CD14-positive monocyte (primary cell): ENCODE data around the gene NABP1. TPM values are rescaled to one million over a fixed set of nuclear protein-coding genes. Genes with fewer than 3 reads are reported as not detected.

ENCODE experiments used
- DNase-seq, 3 donors: peaks; one replicate each; pipeline ENCODE4 v3.0.0-alpha.2; 2011 to 2022
- H2AFZ ChIP-seq: 2 replicates; pipeline ENCODE4 v1.6.0; 2012; ENCODE audit warnings: mild to moderate bottlenecking, low read depth, low read length, inconsistent platforms; ENCODE audit not compliant: insufficient read depth, poor library complexity, severe bottlenecking
- H3K27ac ChIP-seq, 2 donors: 1 replicate in 1 of 2; 2 replicates in 1 of 2; pipeline ENCODE4 v1.5.1; 2012 to 2013; ENCODE audit warnings: low read length in 2 of 2, control low read depth in 1 of 2, inconsistent platforms in 1 of 2, low read depth in 1 of 2, mild to moderate bottlenecking in 1 of 2
- H3K27me3 ChIP-seq, 2 donors: one replicate each; pipeline versions ENCODE4 v1.6.0 to v1.6.1; 2011 to 2013; ENCODE audit warnings: low read length in 2 of 2; ENCODE audit not compliant: control insufficient read depth in 2 of 2, insufficient read depth in 2 of 2
- H3K36me3 ChIP-seq, 2 donors: replicated peaks in 1 of 2; 1 replicate in 1 of 2; 2 replicates in 1 of 2; pipeline versions ENCODE4 v1.5.1 to v1.6.1; 2012 to 2013; ENCODE audit warnings: low read length in 2 of 2, control low read depth in 1 of 2, inconsistent platforms in 1 of 2, mild to moderate bottlenecking in 1 of 2; ENCODE audit not compliant: insufficient read depth in 2 of 2, control insufficient read depth in 1 of 2
- H3K4me1 ChIP-seq, 2 donors: 1 replicate in 1 of 2; 2 replicates in 1 of 2; pipeline versions ENCODE4 v1.5.1 to v1.6.1; 2012 to 2013; ENCODE audit warnings: low read length in 2 of 2, control low read depth in 1 of 2, inconsistent platforms in 1 of 2, mild to moderate bottlenecking in 1 of 2, moderate library complexity in 1 of 2; ENCODE audit not compliant: insufficient read depth in 2 of 2, control insufficient read depth in 1 of 2
- H3K4me2 ChIP-seq: replicated peaks from 2 replicates; pipeline ENCODE3; 2012; ENCODE audit warnings: low read length, moderate library complexity, mild to moderate bottlenecking; ENCODE audit not compliant: poor library complexity, severe bottlenecking; ENCODE audit errors: extremely low read depth
- H3K4me3 ChIP-seq, 3 experiments: fragments of 200-600 bp in 1 of 3; sonication (generic) in 1 of 3; replicated peaks in 1 of 3; 1 replicate in 2 of 3; 2 replicates in 1 of 3; pipeline ENCODE4 v1.5.1; 2011 to 2013; ENCODE audit warnings: low read length in 3 of 3, mild to moderate bottlenecking in 3 of 3, control low read depth in 2 of 3, low read depth in 2 of 3, inconsistent platforms in 1 of 3, moderate library complexity in 1 of 3
- H3K79me2 ChIP-seq: 2 replicates; pipeline ENCODE4 v1.6.0; 2012; ENCODE audit warnings: mild to moderate bottlenecking, control low read depth, inconsistent platforms, low read length, moderate library complexity; ENCODE audit not compliant: insufficient read depth
- H3K9ac ChIP-seq: 2 replicates; pipeline ENCODE4 v1.6.0; 2017; ENCODE audit warnings: low read length, mild to moderate bottlenecking; ENCODE audit not compliant: insufficient read depth, poor library complexity, severe bottlenecking
- H3K9me3 ChIP-seq, 2 donors: replicated peaks in 1 of 2; 1 replicate in 1 of 2; 2 replicates in 1 of 2; pipeline versions ENCODE4 v1.5.1 to v1.6.1; 2012 to 2013; ENCODE audit warnings: low read length in 2 of 2, control low read depth in 1 of 2; ENCODE audit not compliant: control insufficient read depth in 1 of 2, insufficient read depth in 1 of 2
- H4K20me1 ChIP-seq: 2 replicates; pipeline ENCODE4 v1.6.0; 2012; ENCODE audit warnings: mild to moderate bottlenecking, low read length, control low read depth, moderate library complexity; ENCODE audit not compliant: insufficient read depth
- H3K27ac Mint-ChIP-seq, 7 donors: one replicate each; pipeline ENCODE4 v1.8.0; 2020; ENCODE audit warnings: mild to moderate bottlenecking in 7 of 7, mixed read lengths in 7 of 7, moderate library complexity in 6 of 7, inconsistent platforms in 2 of 7
- H3K27me3 Mint-ChIP-seq, 3 donors: one replicate each; pipeline ENCODE4 v1.8.0; 2021 to 2022; ENCODE audit warnings: low read depth in 3 of 3, mild to moderate bottlenecking in 3 of 3, mixed read lengths in 3 of 3, moderate library complexity in 3 of 3, inconsistent platforms in 1 of 3
- H3K36me3 Mint-ChIP-seq, 2 donors: one replicate each; pipeline ENCODE4 v1.8.0; 2020; ENCODE audit warnings: mixed read lengths in 2 of 2, inconsistent platforms in 1 of 2, mild to moderate bottlenecking in 1 of 2
- H3K4me1 Mint-ChIP-seq: one replicate; pipeline ENCODE4 v1.8.0; 2020; ENCODE audit warnings: mild to moderate bottlenecking, mixed read lengths
- H3K4me3 Mint-ChIP-seq, 2 donors: one replicate each; pipeline ENCODE4 v1.8.0; 2020; ENCODE audit warnings: mild to moderate bottlenecking in 2 of 2, mixed read lengths in 2 of 2, moderate library complexity in 1 of 2
- H3K9me3 Mint-ChIP-seq, 7 donors: one replicate each; pipeline ENCODE4 v1.8.0; 2020 to 2022; ENCODE audit warnings: mixed read lengths in 7 of 7, mild to moderate bottlenecking in 6 of 7, moderate library complexity in 6 of 7, inconsistent platforms in 2 of 7
- WGBS: methylation state at CpG from one replicate; pipeline ENCODE4 v1.1.5; 2013; ENCODE audit warnings: missing lambda C conversion rate; ENCODE audit not compliant: insufficient coverage; 5-methylcytosine and 5-hydroxymethylcytosine counted together
- intact Hi-C, 2 donors: fragments of 100-400 bp; cut with micrococcal nuclease; formaldehyde crosslinking; loops; one replicate each; pipeline versions ENCODE4 v1.15.0 to v1.15.1; 2023
- polyA plus RNA-seq, 3 donors: library from polyadenylated mRNA; depleted of rRNA in 1 of 3; unstranded in 2 of 3; stranded (reverse) in 1 of 3; fragments of 300-500 nt in 2 of 3; fragments of >200 nt in 1 of 3; fragmentation: Illumina TruSeq in 2 of 3; gene quantifications; 1 replicate in 2 of 3; 2 replicates in 1 of 3; pipeline ENCODE4 v1.2.3, GENCODE V29; 2012 to 2021
- TF ChIP-seq, protein P1 (sequence below): fragments of 200-600 bp; IDR thresholded peaks from one replicate; pipeline ENCODE4 v1.8.0; 2022; ENCODE audit warnings: antibody characterized with exemption, mild to moderate bottlenecking

NABP1 gene
- polyA plus RNA-seq, 3 donors, result 8.0 to 20.7 (median 13.3) TPM

DNA sequence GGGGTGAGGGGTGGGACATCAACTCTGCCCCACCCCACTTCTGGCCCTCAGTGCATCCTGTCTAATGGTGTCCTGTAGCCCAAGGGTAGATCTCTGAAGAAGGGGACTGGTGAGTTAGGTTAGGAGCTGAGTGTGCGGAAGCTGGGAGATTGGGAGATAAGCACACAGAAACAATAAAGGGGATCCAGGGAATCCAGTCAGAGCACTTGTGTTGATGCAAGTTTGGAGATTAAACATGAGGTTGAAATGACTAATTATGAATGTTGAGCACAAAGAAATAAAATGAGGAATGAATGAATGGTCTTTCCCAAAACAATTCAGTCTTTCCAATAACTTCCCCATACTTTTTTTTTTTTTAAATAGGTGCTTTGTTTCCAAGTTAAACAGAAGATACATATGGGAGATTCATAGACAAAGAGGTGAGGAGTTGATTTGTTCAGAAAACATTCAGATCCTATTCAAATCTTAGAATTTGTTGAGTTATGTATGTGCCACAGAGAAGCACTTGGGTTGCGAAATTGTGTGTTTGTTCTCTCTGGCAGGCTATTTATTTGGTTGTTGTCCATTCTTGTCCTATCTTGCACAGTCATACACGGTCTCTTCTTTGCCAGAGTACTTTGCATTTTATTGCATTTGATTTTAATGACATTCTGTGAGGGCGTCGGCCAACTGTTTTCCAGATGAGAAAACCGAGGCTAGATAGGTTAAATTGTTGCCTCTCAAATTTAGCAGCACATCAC lies 31.6 kb upstream of the NABP1 start:
- peak overlapping the region; percentile 60 for H3K4me2 ChIP-seq
- H3K36me3 Mint-ChIP-seq, result peaks cover 0 to 4% of the 10 kb centered on the region in 2 donors

DNA sequence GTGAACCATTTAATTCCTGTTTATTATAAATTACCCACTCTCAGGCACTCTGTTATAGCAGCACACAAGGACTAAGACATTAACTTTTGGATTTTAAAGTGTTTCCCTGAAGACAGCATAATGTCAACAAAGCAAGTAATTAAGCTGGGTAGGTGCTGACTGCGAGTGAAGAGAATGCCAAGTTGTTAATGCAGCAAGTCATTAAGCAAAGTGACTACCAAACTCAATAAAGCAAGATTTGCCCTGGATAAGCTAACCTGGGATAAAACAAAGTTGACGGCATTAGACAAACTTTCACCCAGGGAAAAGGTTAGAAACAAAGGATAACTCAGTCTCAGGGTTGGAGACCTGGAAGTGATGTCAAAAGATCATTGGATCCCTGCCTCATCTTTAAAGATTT lies 28.4 kb upstream of the NABP1 start:
- Histone ChIP-seq H3K9me3 (no peaks in the 10 kb centered on the region), H3K27me3 (no peaks in the 10 kb centered on the region), H3K9ac (no peak overlapping the region), H4K20me1 (no peaks in the 10 kb centered on the region), H2AFZ (no peak overlapping the region), H3K4me2 (no peak overlapping the region), H3K27ac (no peak overlapping the region), H3K36me3 (no peaks in the 10 kb centered on the region), H3K4me1 (peaks cover 22 to 30% of the 10 kb centered on the region in 2 donors), H3K79me2 (no peaks in the 10 kb centered on the region), H3K4me3 (no peak overlapping the region)
- TF ChIP-seq, protein P1, sequence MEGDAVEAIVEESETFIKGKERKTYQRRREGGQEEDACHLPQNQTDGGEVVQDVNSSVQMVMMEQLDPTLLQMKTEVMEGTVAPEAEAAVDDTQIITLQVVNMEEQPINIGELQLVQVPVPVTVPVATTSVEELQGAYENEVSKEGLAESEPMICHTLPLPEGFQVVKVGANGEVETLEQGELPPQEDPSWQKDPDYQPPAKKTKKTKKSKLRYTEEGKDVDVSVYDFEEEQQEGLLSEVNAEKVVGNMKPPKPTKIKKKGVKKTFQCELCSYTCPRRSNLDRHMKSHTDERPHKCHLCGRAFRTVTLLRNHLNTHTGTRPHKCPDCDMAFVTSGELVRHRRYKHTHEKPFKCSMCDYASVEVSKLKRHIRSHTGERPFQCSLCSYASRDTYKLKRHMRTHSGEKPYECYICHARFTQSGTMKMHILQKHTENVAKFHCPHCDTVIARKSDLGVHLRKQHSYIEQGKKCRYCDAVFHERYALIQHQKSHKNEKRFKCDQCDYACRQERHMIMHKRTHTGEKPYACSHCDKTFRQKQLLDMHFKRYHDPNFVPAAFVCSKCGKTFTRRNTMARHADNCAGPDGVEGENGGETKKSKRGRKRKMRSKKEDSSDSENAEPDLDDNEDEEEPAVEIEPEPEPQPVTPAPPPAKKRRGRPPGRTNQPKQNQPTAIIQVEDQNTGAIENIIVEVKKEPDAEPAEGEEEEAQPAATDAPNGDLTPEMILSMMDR, result no peak
- no peak for DNase-seq
- H3K4me3 Mint-ChIP-seq, result no peak overlapping the region
- H3K27ac Mint-ChIP-seq, result no peak overlapping the region
- 100% methylated on average over 1 of the region's 2 CpGs for WGBS
- H3K36me3 Mint-ChIP-seq, result peaks cover 0 to 4% of the 10 kb centered on the region in 2 donors
- peaks cover 0 to 2% (median 0%) of the 10 kb centered on the region in 3 donors for H3K27me3 Mint-ChIP-seq
- peaks cover 0 to 8% (median 5%) of the 10 kb centered on the region in 7 donors for H3K9me3 Mint-ChIP-seq
- peaks cover 29% of the 10 kb centered on the region for H3K4me1 Mint-ChIP-seq
- intact Hi-C loops, result no loop called here

More for the DNA sequence above, 31.6 kb upstream of the NABP1 start:
- Mint-ChIP-seq H3K27ac (peak overlapping the region; percentile 74 to 95 (median 84)), H3K27me3 (peaks cover 0 to 2% (median 0%) of the 10 kb centered on the region in 3 donors), H3K4me3 (peak overlapping the region in 1 of 2 donors; percentile 68), H3K4me1 (peaks cover 25% of the 10 kb centered on the region), H3K9me3 (peaks cover 0 to 5% (median 3%) of the 10 kb centered on the region in 7 donors)
- H3K4me3 ChIP-seq, result peak overlapping the region in 1 of 3 experiments; percentile 56
- H3K27me3 ChIP-seq, result no peaks in the 10 kb centered on the region
- no peaks in the 10 kb centered on the region for H3K79me2 ChIP-seq
- H4K20me1 ChIP-seq, result no peaks in the 10 kb centered on the region
- peak overlapping the region; percentile 45 to 65 for H3K27ac ChIP-seq
- H3K36me3 ChIP-seq, result no peaks in the 10 kb centered on the region
- no peak for DNase-seq
- peaks cover 22 to 27% of the 10 kb centered on the region in 2 donors for H3K4me1 ChIP-seq
- no peaks in the 10 kb centered on the region for H3K9me3 ChIP-seq
- intact Hi-C loops, result no loop called here
- 100% methylated on average over 1 of the region's 6 CpGs for WGBS
- H3K9ac ChIP-seq, result no peak overlapping the region
- TF ChIP-seq, protein P1, result no peak
- H2AFZ ChIP-seq, result peak overlapping the region; percentile 16
